Lower leg skin (tissue), 3 donors: ENCODE data around the gene IL7R.

Experiments used
- POLR2A ChIP-seq, 2 donors: fragments of 450-650 bp; IDR thresholded peaks; one replicate each; pipeline ENCODE4 v1.6.1; 2016 to 2017; ENCODE audit warnings: antibody characterized with exemption in 2 of 2, mild to moderate bottlenecking in 1 of 2, moderate library complexity in 1 of 2
- TF ChIP-seq, protein P1 (sequence below), 3 donors: fragments of 450-650 bp; IDR thresholded peaks; one replicate each; pipeline ENCODE4 v1.5.1; 2016; ENCODE audit warnings: antibody characterized with exemption in 3 of 3, mild to moderate bottlenecking in 3 of 3, moderate library complexity in 2 of 3

GRCh38 chr5:35926389-35927051 lies 69.8 kb downstream of the IL7R start:
- TF ChIP-seq, protein P1, sequence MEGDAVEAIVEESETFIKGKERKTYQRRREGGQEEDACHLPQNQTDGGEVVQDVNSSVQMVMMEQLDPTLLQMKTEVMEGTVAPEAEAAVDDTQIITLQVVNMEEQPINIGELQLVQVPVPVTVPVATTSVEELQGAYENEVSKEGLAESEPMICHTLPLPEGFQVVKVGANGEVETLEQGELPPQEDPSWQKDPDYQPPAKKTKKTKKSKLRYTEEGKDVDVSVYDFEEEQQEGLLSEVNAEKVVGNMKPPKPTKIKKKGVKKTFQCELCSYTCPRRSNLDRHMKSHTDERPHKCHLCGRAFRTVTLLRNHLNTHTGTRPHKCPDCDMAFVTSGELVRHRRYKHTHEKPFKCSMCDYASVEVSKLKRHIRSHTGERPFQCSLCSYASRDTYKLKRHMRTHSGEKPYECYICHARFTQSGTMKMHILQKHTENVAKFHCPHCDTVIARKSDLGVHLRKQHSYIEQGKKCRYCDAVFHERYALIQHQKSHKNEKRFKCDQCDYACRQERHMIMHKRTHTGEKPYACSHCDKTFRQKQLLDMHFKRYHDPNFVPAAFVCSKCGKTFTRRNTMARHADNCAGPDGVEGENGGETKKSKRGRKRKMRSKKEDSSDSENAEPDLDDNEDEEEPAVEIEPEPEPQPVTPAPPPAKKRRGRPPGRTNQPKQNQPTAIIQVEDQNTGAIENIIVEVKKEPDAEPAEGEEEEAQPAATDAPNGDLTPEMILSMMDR (IDR thresholded peaks at IDR 0.05), result peak in 1 of 3 donors; percentile 26
- no peak for TF ChIP-seq POLR2A (IDR thresholded peaks at IDR 0.05)
